ENCODE data around the gene SLC1A7.
A peak's percentile ranks its signal among the peaks of the same experiment; 100 is the strongest.
"Not testable (repeated sequence)": the region's sequence is repeated elsewhere in the genome, so short reads cannot be mapped to it uniquely, and the experiment has no call there.

SLC1A7 gene

GRCh38 chr1:53142226-53142853 lies at the start of gene SLC1A7:
TSS of gene SLC1A7 (minus strand) at chr1:53142638. CDS start at chr1:53142449, 189 bp downstream.
- Mint-ChIP-seq H3K36me3 (no peaks in the 10 kb centered on the region), H3K27ac (no peak within 1 kb of the TSS), H3K9me3 (peaks cover 5% of the 10 kb centered on the region), H3K27me3 (peaks cover 8% of the 10 kb centered on the region), H3K4me1 (no peaks in the 10 kb centered on the region), H3K4me3 (no peak within 1 kb of the TSS)
- DNase-seq: no peak
- CTCF ChIA-PET: no interaction called here

DNA sequence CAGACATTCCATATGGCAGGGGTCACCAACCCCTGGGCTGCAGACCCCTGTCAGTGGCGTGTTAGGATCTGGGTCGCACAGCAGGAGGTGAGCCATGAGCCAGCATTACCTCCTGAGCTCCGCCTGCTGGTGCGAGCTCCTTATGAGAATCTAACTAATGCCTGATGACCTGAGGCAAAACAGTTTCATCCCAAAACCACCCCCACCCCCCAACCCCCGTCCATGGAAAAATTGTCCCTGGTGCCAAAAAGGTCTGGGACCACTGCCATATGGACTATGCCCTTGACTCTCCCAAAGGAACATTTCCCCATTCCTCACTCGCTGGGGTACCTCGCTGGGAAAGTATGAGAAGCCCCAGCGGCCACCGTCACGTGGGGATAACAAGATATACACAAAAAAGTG lies 47.8 kb upstream of the SLC1A7 start:
- H3K4me3 Mint-ChIP-seq: no peak overlapping the region
- H3K36me3 Mint-ChIP-seq: no peaks in the 10 kb centered on the region
- CTCF ChIA-PET: interaction anchor here (0.7 to 1.5 kb wide), 2 partner anchors 10 to 11 kb away, joined by 3 to 6 read pairs; no protein-coding TSS in a partner anchor
- no peaks in the 10 kb centered on the region for H3K4me1 Mint-ChIP-seq
- no peak for DNase-seq
- no peaks in the 10 kb centered on the region for H3K9me3 Mint-ChIP-seq
- H3K27me3 Mint-ChIP-seq: peaks cover 6% of the 10 kb centered on the region
- no peak overlapping the region for H3K27ac Mint-ChIP-seq

DNA sequence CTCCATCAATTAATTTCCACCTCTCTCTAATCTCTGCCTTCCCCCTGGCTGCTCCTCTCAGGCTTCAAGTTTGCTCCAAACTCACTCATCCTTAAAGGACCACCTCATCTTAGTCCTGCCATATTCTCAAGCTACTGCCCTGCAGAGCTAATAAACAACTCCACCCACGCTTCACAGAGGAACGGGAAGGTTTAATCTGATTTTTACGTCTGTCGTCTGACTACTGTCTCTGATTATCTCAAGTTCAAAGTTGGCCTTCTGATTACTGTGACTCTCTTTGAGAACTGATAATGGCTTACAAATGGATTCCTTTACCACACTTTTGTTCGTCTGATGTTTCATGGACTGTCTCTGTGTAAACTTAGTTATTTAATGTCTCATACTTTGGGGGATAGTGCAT lies 46.6 kb upstream of the SLC1A7 start:
- Mint-ChIP-seq H3K9me3 (no peaks in the 10 kb centered on the region), H3K27ac (no peak overlapping the region), H3K36me3 (no peaks in the 10 kb centered on the region), H3K4me1 (no peaks in the 10 kb centered on the region), H3K4me3 (no peak overlapping the region), H3K27me3 (peaks cover 6% of the 10 kb centered on the region)
- DNase-seq: no peak
- CTCF ChIA-PET: interaction anchor here (1.5 kb wide), 1 partner anchor 10 kb away, joined by 6 read pairs; no protein-coding TSS in a partner anchor

GRCh38 chr1:53188099-53188498 lies 45.7 kb upstream of the SLC1A7 start:
- CTCF ChIA-PET: no interaction called here
- Mint-ChIP-seq H3K27me3 (peaks cover 6% of the 10 kb centered on the region), H3K9me3 (no peaks in the 10 kb centered on the region), H3K4me1 (no peaks in the 10 kb centered on the region), H3K27ac (no peak overlapping the region), H3K4me3 (no peak overlapping the region), H3K36me3 (no peaks in the 10 kb centered on the region)
- DNase-seq: no peak

- no peak overlapping the region for H3K27ac Mint-ChIP-seq
- H3K36me3 Mint-ChIP-seq: no peaks in the 10 kb centered on the region
- H3K4me3 Mint-ChIP-seq: no peak overlapping the region
- CTCF ChIA-PET: interaction anchor here (1.2 to 2.1 kb wide), 5 partner anchors 7 to 282 kb away, joined by 3 to 15 read pairs (median 7); no protein-coding TSS in a partner anchor
- H3K9me3 Mint-ChIP-seq: no peaks in the 10 kb centered on the region
- no peaks in the 10 kb centered on the region for H3K4me1 Mint-ChIP-seq
- H3K27me3 Mint-ChIP-seq: peaks cover 6% of the 10 kb centered on the region
- DNase-seq: no peak
Observed at GRCh38 chr1:53187401-53187800, 45.0 kb upstream of the SLC1A7 start.

DNA sequence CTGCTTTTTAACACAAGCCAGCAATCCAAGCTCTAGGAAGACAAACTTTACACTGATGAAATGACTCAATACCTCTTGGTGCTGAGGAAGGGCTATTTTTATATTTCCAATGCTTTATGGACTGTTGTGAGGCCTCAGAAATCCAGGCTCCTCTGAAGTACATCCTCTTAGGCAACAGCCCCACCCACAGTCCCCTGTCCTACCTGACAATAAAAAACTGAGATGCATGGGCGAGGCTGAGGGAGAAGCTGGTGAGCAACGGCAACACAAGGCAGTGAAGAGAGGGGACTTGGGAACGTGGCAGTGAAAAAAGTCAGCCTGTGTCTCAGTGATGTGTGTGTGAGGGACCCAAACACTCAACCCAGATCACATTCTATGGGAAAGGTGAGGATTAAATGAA lies 44.1 kb upstream of the SLC1A7 start:
- CTCF ChIA-PET: interaction anchor here (0.8 to 2.2 kb wide), 10 partner anchors 8 to 382 kb away, joined by 3 to 15 read pairs (median 4); no protein-coding TSS in a partner anchor
- H3K27me3 Mint-ChIP-seq: peaks cover 7% of the 10 kb centered on the region
- H3K27ac Mint-ChIP-seq: no peak overlapping the region
- no peaks in the 10 kb centered on the region for H3K9me3 Mint-ChIP-seq
- no peak overlapping the region for H3K4me3 Mint-ChIP-seq
- DNase-seq: no peak
- no peaks in the 10 kb centered on the region for H3K4me1 Mint-ChIP-seq
- no peaks in the 10 kb centered on the region for H3K36me3 Mint-ChIP-seq

- H3K27ac Mint-ChIP-seq: not testable (repeated sequence)
- peaks cover 12% of the 10 kb centered on the region for H3K27me3 Mint-ChIP-seq
Observed at GRCh38 chr1:53185955-53186297, 43.5 kb upstream of the SLC1A7 start.

DNA sequence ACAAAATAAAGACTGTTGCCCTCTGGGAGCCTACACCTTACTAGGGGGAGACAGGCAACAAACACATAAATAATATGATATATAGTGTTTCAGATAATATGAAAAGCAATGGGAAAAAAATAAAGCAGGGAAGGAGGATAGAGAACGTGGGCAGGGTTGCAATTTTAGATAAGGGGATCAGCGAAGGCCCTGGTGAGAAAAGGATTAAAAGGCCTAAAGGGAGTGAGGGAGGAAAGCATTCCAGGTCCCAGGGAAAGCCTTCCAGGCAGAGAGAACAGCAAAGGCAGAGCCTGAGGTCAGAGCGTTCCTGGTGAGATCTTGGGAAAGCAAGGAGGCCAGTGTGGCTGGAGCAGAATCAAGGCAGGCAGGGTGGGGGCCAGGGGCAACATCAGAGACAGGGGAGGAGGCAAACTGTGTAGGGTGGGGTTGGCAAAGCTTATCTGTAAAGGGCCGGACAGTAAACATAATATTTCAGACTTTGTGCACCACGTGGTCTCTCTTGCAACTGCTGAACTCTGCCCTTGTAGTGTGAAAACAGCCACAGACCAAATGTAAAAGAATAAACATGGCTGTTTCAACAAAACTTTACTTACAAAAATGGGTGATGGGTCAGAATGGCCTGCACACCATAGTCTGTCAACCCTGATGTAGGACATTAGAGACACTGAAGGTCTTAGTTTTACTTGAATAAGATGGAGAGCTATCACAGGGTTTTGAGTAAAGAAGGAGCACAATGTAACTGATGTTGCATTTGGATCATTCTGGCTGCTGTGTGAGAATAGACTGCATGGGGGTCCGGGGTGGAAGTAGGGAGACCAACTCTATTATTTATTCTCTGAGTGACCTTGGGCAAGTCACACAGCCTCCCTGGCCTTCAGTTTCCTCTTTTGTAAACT lies 40.9 kb upstream of the SLC1A7 start:
- Mint-ChIP-seq H3K27me3 (peaks cover 30% of the 10 kb centered on the region), H3K36me3 (no peaks in the 10 kb centered on the region), H3K27ac (no peak overlapping the region), H3K9me3 (no peaks in the 10 kb centered on the region), H3K4me1 (no peaks in the 10 kb centered on the region), H3K4me3 (no peak overlapping the region)
- no peak for DNase-seq
- CTCF ChIA-PET: interaction anchor here (0.8 to 3.5 kb wide), 7 partner anchors 9 to 485 kb away, joined by 4 to 18 read pairs (median 5); partner anchors contain the start of genes COA7 and ECHDC2

More at GRCh38 chr1:53185955-53186297, 43.5 kb upstream of the SLC1A7 start:
- not testable (repeated sequence) for H3K36me3 Mint-ChIP-seq, DNase-seq, H3K4me1 Mint-ChIP-seq, H3K4me3 Mint-ChIP-seq, H3K9me3 Mint-ChIP-seq
- CTCF ChIA-PET: interaction anchor here (0.8 to 2.2 kb wide), 9 partner anchors 9 to 483 kb away, joined by 3 to 15 read pairs (median 4); no protein-coding TSS in a partner anchor

GRCh38 chr1:53182716-53183094 lies 40.3 kb upstream of the SLC1A7 start:
- CTCF ChIA-PET: interaction anchor here (1.1 to 3.5 kb wide), 7 partner anchors 9 to 484 kb away, joined by 3 to 18 read pairs (median 5); partner anchors contain the start of genes COA7 and ECHDC2
- Mint-ChIP-seq H3K27me3 (peaks cover 30% of the 10 kb centered on the region), H3K36me3 (no peaks in the 10 kb centered on the region), H3K9me3 (no peaks in the 10 kb centered on the region), H3K4me1 (no peaks in the 10 kb centered on the region), H3K4me3 (no peak overlapping the region), H3K27ac (no peak overlapping the region)
- no peak for DNase-seq

- Mint-ChIP-seq H3K9me3 (no peaks in the 10 kb centered on the region), H3K4me1 (no peaks in the 10 kb centered on the region), H3K4me3 (no peak overlapping the region), H3K27ac (no peak overlapping the region), H3K36me3 (no peaks in the 10 kb centered on the region), H3K27me3 (peaks cover 30% of the 10 kb centered on the region)
- DNase-seq: peak; percentile 89
- CTCF ChIA-PET: interaction anchor here (1.1 to 3.5 kb wide), 7 partner anchors 8 to 339 kb away, joined by 3 to 18 read pairs (median 5); partner anchors contain the start of genes ECHDC2 and ZYG11A
Observed at GRCh38 chr1:53182111-53182593, 39.7 kb upstream of the SLC1A7 start.

- CTCF ChIA-PET: interaction anchor here (0.7 to 1.6 kb wide), 8 partner anchors 9 to 338 kb away, joined by 3 to 7 read pairs (median 4); partner anchors contain the start of genes ECHDC2 and ZYG11A
- Mint-ChIP-seq H3K9me3 (no peaks in the 10 kb centered on the region), H3K4me3 (no peak overlapping the region), H3K27ac (no peak overlapping the region), H3K27me3 (peaks cover 36% of the 10 kb centered on the region), H3K36me3 (no peaks in the 10 kb centered on the region), H3K4me1 (no peaks in the 10 kb centered on the region)
- DNase-seq: no peak
Observed at GRCh38 chr1:53180951-53181350, 38.5 kb upstream of the SLC1A7 start.

GRCh38 chr1:53180226-53180625 lies 37.8 kb upstream of the SLC1A7 start:
- H3K4me3 Mint-ChIP-seq: no peak overlapping the region
- no peak for DNase-seq
- H3K27ac Mint-ChIP-seq: no peak overlapping the region
- H3K9me3 Mint-ChIP-seq: no peaks in the 10 kb centered on the region
- no peaks in the 10 kb centered on the region for H3K4me1 Mint-ChIP-seq
- peaks cover 36% of the 10 kb centered on the region for H3K27me3 Mint-ChIP-seq
- H3K36me3 Mint-ChIP-seq: no peaks in the 10 kb centered on the region
- CTCF ChIA-PET: interaction anchor here (0.8 to 1.6 kb wide), 5 partner anchors 9 to 275 kb away, joined by 3 to 7 read pairs (median 6); partner anchors contain the start of gene ECHDC2

GRCh38 chr1:53176452-53177208 lies 34.2 kb upstream of the SLC1A7 start:
- Mint-ChIP-seq H3K9me3 (no peaks in the 10 kb centered on the region), H3K4me1 (peaks cover 6% of the 10 kb centered on the region), H3K4me3 (no peak overlapping the region), H3K27ac (no peak overlapping the region), H3K36me3 (no peaks in the 10 kb centered on the region), H3K27me3 (peaks cover 51% of the 10 kb centered on the region)
- CTCF ChIA-PET: interaction anchor here (0.8 to 1.5 kb wide), 2 partner anchors 8 to 9 kb away, joined by 3 to 5 read pairs; no protein-coding TSS in a partner anchor
- DNase-seq: no peak
